H1 (cell line): ENCODE data around the gene ITGA6. TPM values are rescaled to one million over a fixed set of nuclear protein-coding genes. Genes with fewer than 3 reads are reported as not detected.

ENCODE experiments used
- ASH2L ChIP-seq: fragments of 200-600, 300-600 bp; sonication (generic); IDR thresholded peaks from one replicate; pipeline ENCODE4 v1.7.1; 2017; ENCODE audit warnings: low read length
- CHD7 ChIP-seq: fragments of 300-600 bp; sonication (generic); IDR thresholded peaks from 2 replicates; pipeline ENCODE4 v1.7.1; 2012; ENCODE audit warnings: low read length, moderate library complexity, mild to moderate bottlenecking, inconsistent platforms; ENCODE audit not compliant: insufficient replicate concordance
- E2F6 ChIP-seq: IDR thresholded peaks from 2 replicates; pipeline ENCODE4 v1.6.1; 2012; ENCODE audit warnings: inconsistent platforms
- MAFK ChIP-seq: IDR thresholded peaks from 2 replicates; pipeline ENCODE4 v1.6.1; 2012; ENCODE audit warnings: low read depth, mild to moderate bottlenecking, improper control_type of control experiment, low read length
- POLR2A ChIP-seq, 2 experiments: IDR thresholded peaks; 1 replicate in 1 of 2; 2 replicates in 1 of 2; pipeline ENCODE4 v1.6.1; 2011; ENCODE audit warnings: low read depth in 2 of 2, low read length in 2 of 2, mild to moderate bottlenecking in 2 of 2; ENCODE audit errors: control extremely low read depth in 1 of 2
- RAD21 ChIP-seq, 2 experiments: IDR thresholded peaks in 1 of 2; conservative IDR thresholded peaks in 1 of 2; 2 replicates each; pipeline ENCODE4 v1.6.1; 2011; ENCODE audit warnings: low read depth in 2 of 2, low read length in 2 of 2, improper control_type of control experiment in 1 of 2, inconsistent platforms in 1 of 2, mild to moderate bottlenecking in 1 of 2, moderate library complexity in 1 of 2
- RNF2 ChIP-seq: fragments of 200-900, 300-1000 bp; sonication (generic); IDR thresholded peaks from 2 replicates; pipeline ENCODE4 v1.7.1; 2016; ENCODE audit warnings: borderline replicate concordance, low read depth, mild to moderate bottlenecking, antibody characterized with exemption, low read length; ENCODE audit not compliant: poor library complexity, severe bottlenecking; ENCODE audit errors: missing control alignments
- SUZ12 ChIP-seq: fragments of 200-600 bp; sonication (generic); IDR thresholded peaks from 2 replicates; pipeline ENCODE4 v1.6.1; 2012; ENCODE audit warnings: mild to moderate bottlenecking, inconsistent platforms, low read length, moderate library complexity, mixed read lengths
- TAF1 ChIP-seq: IDR thresholded peaks from 2 replicates; pipeline ENCODE4 v1.6.1; 2011; ENCODE audit warnings: mild to moderate bottlenecking, low read depth, low read length
- polyA plus RNA-seq, 7 experiments: library from polyadenylated mRNA; depleted of rRNA in 3 of 7; stranded (reverse) in 5 of 7; unstranded in 2 of 7; fragments of >200 nt in 5 of 7; fragments of 200-250 nt in 2 of 7; gene quantifications; 1 replicate in 5 of 7; 2 replicates in 1 of 7; 4 replicates in 1 of 7; pipeline versions ENCODE4 v1.2.1 to v1.2.3, GENCODE V29; 2011 to 2013; ENCODE audit warnings: missing spikeins in 2 of 7, mixed read lengths in 2 of 7
- total RNA-seq: library from RNA; stranded (reverse); fragmentation: NEBNext Ultra II Directional; extraction: Animal tissue kit (Norgen Biotek cat#: 25700); gene quantifications from 2 replicates; pipeline ENCODE4 v1.2.1, GENCODE V29; 2021

ITGA6 gene
- total and polyA plus RNA-seq, 2 of the 8 experiments (the other 6 are each of a cell fraction or from before 2014, with no cell fraction given) = 26.9 to 118 TPM

- TF ChIP-seq CHD7 (no peak), TAF1 (no peak), RNF2 (no peak), RAD21 (IDR thresholded peaks at IDR 0.05 in 1 of 2, conservative IDR thresholded peaks at IDR 0.05 in 1 of 2; ENCODE audit: low read depth in 2 of 2, low read length in 2 of 2) (no peak), POLR2A (IDR thresholded peaks at IDR 0.05; ENCODE audit: control extremely low read depth in 1 of 2, low read depth in 2 of 2, low read length in 2 of 2) (no peak), E2F6 (no peak), SUZ12 (no peak), MAFK (no peak), ASH2L (no peak)
These were observed 8.2 kb downstream of the ITGA6 start (continued) for GRCh38 chr2:172435606-172435911.
